NCI-H187 treated with DMSO at 0.1 percent for 48 hours (cell line): ENCODE data around the gene LRRC46.
A peak's percentile ranks its signal among the peaks of the same experiment; 100 is the strongest.

Source experiments
- DNase-seq: peaks from one replicate; lab custom pipeline; 2025; lab: John Stamatoyannopoulos, UW

Gene LRRC46

DNA sequence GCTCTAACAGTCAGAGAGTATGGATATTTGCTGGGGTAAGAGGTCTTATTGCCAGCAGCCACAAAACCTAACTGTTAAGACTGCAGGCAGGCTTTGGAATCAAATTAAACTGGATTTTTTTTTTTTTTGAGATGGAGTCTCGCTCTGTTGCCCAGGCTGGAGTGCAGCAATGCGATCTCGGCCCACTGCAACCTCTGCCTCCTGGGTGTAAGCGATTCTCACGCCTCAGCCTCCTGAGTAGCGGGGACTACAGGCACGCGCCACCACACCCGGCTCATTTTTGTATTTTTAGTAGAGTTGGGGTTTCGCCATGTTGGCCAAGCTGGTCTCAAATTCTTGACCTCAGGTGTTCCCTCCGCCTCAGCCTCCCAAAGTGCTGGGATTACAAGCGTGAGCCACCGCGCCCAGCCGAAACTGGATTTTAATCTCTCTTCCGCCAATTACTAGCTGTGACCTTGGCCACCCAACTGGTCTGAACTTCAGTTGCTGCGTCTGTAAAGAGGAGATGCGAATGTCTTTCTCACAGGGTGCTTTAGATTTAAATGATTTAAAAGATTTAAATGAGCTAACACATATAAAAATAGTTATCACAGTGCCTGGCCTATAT is 971 bp upstream of the LRRC46 start:
- no peak for DNase-seq

DNA sequence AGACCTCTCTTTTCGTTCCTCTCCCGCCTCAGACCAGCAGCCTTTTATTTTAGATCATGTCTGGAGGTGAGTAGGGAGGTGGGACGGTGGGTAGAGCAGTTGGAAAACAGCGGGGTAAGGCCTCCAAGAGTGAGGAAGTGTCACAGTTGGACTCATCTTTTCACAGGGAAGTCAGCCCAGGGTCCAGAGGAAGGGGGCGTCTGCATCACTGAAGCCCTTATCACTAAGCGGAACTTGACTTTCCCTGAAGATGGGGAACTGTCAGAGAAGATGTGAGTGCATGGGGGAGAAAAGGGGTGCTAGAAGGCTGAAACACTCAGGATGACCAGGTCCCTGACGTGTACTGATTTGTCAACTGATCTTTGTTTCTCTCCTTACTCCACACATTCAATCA is 461 bp downstream of the LRRC46 start:
- no peak for DNase-seq

DNA sequence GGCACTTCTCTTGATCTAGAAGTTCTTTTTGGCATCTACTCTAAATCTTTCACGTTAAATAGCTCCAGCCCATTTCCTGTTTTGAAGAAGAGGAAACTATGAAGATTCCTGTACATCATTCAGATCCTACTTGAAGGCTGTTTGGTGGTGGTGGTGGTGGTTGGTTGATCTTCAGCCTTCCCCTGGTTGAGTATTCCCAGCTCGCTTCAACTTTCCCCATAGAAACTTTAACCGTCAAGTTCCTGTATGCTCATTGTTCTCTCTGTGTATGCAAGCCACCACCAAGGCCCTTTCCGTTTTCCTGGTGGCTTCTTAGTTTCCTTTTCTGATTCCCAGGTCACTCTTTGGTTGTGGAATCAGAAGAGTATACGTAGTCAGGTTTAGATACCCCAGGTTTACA is 3.3 kb downstream of the LRRC46 start:
- no peak for DNase-seq

DNA sequence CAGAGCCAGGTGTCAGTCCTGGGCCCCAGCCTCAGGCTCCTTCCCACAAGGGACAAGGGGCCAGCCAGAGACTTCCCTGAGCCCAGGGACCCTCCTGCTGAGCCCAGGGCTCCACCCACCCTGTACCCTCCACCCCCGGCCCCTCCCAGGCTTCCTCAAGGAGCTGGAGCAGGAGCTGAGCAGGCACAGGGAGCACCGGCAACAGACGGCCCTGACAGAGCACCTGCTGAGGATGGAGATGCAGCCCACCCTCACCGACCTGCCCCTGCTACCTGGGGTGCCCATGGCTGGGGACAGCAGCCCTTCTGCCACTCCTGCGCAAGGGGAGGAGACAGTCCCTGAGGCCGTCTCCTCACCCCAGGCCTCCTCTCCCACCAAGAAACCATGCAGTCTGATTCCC is 5.1 kb downstream of the LRRC46 start:
- no peak for DNase-seq

DNA sequence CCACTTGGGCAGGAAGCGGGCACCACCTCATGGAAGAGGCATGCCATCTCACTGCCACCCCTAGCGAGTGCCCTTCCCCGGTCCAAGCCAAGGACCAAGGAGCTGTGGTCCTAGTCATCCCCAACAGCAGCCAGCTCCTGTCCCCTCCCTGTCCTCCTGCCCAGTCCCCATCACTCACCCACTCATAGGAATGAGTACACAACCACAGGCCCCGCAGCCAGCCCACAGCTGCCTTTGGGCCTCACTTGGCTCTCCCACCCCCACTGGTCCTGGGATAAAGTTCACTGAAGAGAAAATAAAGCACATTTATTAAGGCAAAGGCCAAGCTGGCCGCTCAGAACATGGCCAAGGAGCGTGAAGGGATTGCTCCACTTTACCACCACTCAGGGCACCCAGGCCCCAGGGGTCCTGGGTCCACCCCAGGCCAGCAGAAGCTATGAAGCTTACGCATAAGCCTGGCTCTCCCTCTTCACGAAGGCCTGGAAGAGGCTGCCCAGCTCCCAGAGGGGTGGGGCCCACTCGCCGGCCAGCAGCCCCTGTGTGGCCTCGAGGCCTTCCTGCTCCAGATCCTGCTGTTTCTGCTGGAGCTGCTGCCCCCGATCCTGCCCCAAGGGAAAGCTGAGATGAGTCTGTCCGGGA is 6.0 kb downstream of the LRRC46 start:
- DNase-seq, result no peak

DNA sequence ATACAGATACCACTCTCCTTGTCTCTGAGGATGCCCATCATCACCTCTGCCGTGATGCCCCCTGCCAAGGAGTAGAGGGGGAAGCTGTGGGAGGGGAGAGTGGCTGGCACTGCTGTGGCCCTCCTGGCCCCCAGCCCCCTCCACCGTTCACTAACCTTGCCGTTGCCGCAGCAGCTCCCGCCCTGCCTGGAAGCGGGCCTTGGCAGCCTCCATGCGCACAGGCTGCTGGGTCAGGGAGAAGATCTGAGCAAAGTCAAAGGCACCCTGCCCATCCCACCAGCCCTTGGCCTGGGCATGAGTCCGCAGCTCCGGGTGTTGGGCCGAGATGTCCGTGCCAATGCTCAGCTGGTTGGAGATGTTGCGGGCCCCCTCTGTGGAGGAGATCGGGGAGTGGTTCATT is 7.2 kb downstream of the LRRC46 start:
- DNase-seq, result no peak

DNA sequence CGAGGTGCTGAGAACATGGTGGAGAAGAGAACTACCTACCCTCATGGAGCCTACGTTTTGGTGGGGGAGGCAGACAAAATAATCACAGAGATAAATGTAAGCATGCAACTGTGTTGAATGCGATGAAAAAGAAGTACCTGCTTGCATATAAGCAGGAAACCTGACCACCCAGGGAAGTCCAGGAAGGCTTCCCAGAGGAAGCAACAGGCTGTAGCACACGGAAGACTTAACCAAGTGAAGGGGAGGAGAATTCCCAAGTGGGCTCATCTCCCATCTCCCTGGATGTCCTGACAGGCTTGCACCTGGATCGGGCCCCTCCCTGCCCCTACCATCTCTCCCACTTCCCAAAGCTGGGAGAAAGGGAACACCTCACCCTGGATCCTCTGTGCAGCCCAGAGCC is 7.6 kb downstream of the LRRC46 start:
- no peak for DNase-seq

DNA sequence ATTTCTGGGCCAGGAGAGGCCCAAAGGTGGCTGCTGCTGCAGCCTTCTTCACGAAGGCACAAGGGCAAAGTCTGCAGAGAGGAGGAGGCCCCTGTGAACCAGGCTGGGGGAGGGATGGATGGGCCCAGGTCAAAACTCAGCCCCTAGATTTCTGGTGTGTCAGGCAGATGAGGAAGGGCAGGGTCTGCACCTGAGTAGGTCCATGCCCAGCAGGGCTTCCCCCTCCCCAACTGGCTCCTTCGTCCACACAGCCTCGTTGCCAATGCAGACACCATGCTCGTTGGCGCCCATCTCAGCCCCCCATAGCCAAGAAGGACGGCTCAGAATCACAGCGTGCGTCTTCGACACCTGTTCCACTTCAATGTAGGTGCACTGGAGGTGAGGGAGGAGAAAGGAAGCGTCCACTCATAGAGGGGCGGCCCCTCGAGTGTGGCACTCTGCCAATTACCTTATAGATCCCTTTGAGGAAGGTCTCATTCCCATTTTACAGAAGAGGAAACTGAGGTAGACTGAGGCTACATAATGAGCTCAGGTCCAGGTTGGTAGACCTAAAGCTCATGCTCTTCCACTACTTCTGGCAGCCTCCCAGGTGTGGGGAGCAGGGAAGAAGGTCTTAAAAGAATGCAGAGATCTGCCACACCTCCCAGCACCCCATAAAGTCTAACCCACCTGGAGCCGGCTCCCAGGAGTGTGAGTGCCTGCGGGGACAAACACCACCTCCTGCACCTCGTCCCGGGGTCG is 8.7 kb downstream of the LRRC46 start:
- DNase-seq, result no peak

DNA sequence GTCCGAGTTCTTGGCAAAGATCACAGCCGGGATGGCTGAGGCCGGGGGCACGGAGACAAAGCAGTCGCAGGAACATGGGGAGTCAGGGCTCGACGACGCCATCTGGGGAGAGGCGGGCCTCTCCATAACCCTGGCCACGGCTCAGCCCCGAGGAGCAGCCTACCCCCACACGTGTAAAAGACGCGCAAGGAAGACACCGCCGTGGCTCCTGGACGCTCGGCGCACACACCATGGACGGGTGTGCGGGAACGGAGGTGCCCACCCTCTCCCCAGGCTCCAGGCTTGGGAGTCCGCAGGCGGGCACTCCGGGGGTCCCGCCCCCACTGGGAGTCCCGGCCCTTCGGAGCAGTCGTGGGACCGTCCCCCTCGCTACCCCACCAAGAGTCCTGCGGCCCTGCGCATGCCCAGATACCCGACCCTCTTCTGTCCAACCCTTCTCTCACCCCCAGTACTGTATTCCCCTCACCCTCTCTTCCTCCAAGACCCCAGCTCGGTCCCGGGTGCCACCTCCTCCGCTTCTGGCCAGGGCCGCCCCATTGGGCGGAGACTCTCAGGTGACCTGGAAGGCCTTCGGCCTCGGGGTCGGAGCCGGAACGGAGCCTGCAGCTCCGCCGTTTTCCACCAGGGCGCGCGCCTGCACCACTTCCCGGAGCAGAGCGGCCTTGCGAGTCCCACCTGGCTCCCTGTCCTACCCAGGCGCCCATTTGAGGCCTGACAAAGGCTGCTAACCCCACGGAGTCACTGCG is 9.4 kb downstream of the LRRC46 start, which contains the start of gene SCRN2:
Gene SCRN2 (minus strand): TSS at position 532 of the 746 bp plus-strand sequence. CDS start 430 bp downstream, at position 102.
- no peak for DNase-seq

DNA sequence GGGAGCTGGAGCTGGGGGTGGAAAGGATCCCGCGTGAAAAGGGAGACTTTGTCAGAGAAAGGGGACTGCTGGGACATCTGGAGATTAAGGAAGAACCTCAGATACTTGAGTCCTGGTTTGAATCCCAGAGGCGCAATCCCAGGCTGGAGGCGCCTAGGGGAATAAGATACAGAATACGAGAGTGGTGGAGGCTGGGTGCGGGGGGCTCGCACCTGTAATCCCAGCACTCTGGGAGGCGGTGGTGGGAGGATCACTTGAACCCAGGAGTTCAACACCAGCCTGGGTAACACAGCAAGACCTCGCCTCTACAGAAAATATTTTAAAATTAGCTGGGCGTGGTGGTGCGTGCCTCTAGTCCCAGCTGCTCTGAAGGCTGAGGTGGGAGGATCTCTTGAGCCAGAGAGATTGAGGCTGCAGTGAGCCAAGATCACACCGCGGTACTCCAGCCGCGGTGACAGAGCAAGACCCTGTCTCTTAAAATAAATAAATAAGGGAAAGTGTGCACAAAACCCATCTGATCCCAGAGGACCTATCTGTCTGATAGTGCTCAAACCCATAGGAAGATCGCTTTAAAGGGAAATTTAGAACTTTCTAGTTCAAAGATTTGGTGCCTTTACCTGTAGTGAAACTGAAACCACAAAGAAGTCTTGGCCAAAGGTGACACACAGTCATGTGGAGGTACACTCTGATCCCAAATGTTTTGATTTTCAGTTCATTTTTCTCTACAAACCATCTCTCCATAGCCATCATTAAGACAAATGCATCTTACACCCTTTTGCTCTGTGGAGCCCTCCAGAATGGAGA is 10.2 kb downstream of the LRRC46 start:
- no peak for DNase-seq

DNA sequence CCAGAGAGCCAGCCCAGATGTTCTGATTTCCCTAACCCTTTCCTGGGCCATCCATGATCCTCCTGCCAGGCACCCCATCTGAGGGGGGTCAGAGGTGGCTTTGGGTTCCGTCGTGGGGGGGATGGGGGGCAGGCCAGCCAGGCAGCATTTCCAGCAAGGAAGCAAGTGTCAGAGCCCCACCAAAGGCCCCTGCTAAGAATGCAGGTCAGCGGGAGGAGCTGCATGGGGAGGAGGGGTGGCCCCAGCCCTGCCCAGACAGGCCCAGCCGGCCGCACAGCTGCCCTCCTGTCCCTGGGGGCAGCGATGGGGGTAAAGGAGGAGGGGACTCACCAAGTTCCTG is 11.9 kb downstream of the LRRC46 start:
- no peak for DNase-seq

DNA sequence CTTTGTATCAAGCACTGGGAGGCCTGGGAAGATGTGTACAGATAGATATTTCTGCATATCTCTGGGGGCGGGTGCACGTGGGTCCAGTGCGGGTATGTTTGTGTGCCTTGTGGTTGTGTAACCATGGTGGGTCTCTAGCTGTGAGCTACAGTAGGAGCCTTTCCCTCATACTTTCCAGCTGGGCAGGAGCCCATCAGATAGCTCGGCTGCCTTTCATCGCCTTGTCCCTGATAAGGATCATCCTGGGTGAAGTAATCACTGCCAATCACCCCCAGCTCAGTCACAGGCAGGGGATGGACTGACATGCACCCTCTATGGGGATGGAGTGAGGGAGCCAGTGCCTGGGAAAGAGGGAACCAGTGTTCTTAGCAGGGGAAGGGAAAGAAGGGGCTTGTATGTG is 12.8 kb downstream of the LRRC46 start:
- no peak for DNase-seq

DNA sequence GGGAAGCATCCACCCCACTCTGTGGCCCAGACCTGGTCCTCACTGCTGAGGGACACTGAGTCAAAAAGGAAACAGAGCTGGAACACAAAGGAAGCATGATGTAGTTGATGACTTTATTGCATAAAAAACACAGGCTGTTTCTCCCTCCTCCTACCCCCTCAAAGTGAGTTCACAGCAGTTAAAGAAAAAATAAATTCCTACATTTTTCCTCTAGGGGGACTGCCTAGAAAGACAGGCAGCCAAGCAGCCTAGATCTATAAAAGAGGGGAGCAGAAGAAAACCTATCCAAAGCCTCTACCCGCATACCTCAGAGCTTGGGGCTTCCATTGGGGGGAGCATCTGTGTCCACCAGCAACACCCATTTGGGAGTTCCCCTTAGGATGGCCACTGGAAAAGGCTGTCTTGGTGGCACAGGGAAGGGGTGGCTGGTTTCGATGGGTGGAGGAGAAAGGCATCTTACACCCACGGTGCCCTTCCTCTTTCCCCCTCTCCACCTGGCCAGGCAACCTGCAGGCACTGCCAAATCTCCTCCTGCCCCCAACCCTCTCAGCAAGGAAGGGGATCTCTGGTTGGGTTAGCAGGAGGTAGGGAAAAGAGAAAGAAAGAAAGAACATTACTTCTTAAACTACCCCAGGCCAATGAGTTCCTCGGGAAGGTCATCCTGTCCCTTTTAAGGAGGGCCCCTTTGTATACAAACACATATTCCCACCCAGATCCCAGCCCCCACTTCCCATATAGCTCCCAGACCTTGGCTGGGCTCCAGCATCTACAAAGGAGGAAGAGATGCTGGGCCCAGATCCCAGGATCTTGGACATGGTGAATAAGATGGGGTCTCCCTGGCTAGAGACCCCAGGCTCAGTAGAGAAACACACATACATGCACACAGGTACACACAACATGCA is 13.6 kb downstream of the LRRC46 start:
- DNase-seq, result no peak

DNA sequence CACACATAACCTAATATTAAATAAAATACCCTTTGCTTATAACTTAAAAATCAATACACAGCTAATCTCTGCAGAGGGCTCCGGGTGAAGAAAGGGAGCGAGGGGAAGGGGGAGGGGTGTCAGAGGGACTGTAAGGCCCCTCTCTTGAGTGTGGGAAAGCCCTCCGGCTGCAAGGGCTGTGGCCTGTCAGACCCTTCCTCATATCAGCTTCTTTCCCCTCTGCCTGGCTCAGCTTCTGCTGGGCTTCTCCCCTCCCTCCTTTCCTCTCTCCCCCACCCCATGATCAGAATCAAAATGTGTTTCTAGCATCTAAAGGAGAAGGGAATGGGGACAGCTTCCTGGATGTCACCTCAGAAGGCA is 14.2 kb downstream of the LRRC46 start:
- no peak for DNase-seq

DNA sequence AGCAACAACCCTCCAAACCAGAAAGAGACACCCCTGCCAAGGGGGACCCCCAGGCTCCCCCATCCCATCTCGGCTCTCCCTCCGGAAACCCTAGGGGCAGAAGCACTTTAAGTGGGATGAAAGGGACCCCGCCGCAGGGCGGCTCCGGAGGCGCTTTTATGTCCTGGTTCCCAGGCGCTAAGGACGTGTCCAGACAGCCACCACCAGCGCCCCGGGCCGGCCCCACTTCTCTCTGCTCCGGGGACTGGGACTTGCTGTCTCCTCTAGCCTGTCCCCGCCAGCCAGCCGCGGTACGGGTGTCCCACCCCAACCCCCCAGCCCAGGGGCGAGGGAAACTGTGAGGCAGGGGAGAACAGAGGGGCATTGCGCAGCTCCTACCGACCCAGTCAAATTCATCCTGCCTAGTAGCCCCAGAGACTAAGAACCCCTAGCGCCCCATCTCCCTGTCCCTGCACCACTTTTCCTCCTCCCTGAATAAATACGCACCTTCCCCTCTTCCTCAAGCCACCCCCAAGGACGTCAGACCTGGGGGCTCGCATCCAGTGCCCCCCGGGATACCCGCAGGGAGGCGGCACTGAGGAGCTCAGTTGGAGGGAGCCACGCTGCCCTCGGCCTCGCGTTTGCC is 15.4 kb downstream of the LRRC46 start:
- DNase-seq, result no peak

DNA sequence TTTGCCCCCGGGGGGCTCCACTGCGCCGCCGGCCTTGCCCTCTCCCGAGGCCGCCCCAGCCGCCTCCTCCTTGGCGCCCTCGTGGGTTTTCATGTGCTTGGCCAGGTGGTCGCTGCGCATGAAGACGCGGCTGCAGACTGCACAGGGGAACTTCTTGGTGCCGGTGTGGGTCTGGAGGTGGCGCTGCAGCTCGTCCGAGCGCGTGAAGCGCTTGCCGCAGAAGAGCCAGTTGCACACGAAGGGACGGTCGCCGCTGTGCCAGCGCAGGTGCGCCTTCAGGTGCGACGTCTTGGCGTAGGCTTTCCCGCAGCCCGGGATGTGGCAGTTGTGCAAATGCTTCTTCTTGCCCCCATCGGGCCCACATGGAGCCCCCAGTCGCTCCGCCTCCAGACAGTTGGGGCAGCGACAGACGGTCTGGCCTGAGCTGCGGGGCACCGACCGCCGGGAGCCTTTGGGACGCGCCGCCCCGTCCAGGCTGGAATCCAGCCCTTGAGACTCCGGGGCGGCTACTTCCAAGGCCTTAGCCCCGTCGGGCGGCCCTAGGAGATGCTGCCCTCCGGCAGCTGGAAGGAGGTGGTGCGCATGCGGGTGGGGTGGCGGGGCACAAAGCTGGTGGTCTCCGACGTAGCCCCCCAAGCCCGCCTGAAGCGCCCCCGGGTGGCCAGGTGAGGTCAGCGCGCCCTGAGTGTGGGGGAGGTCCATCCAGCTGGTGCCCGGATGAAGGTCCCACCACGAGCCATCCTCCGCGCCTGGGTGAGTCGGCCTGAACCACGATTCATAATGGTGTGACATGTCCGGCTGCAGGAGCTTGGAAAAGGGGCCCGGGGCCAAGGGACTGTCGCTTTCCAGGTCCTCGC is 16.1 kb downstream of the LRRC46 start:
- no peak for DNase-seq

DNA sequence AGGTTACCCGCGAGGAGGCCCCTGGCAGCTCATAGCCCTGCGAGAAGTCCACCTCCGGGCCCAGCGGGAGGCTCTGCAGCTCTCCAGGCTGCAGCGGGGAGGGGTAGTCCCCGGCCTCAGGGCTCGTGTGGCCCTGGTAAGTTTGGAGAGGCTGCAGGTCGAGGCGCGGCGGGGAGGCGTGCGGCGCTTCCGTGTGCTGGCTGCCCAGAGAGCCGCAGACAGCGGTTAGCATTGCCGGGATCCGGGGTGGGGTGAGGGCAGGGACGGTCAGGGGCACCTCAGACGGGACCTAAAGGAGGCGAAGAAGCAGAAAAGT is 16.7 kb downstream of the LRRC46 start:
- no peak for DNase-seq

DNA sequence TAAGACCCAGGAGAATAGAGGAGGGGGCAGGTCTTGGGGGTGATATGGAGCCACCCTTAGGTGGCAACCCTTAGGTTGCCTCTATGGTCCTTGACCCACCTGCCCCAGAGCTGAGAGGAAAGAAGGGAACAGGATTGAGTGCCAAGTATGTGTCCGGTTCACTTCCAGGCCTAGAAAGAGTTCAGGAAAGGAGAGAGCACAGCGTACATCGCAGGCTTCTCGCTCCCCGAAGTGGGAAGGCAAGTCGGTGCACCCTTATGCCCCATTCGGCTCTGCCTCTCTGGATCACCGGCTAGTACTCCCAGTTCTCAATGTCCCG is 18.9 kb downstream of the LRRC46 start:
- no peak for DNase-seq

DNA sequence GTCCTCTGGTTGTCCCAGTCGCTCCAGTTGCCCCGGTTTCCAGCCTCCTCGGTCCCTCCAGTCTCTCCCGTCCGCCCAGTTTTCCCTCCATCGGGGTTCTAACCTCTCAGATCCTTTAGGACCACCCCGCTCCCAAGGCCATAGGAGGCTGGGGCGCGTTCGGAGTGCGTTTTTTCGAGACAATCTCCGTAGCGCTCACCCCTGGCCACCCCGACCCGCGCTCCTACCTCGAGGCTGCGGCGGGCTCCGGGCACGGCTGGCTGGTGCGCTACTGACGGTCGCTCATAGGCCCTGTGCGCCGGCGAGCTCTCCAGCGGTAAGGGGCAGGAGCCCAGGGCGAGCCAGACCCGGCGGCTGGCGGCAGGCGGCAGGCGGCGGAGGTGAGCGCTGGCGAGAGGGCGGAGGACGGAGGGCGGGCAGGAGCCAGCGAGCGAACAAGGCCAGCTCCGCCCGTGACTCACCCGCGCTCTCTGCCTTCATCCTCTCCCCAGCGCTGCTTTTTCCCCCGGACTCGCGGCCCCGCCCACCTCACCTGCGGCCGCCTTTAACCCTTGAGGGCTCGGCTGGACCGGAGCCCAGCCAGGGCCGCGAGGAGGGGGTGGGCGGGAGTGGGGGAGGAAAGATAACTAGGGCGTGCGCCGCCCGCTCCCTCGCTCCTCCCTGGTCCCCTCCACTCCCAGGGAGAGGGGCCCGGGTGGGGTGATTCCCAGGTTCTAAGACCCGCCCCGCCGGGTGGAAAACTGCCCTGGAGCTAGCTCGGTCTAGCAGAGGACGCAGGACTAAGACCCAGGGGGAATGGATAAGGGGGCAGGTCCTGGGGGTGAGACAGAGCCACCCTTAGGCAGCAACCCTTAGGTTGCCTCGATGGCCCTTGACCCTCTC is 19.5 kb downstream of the LRRC46 start, which contains the start of gene SP6:
Gene SP6 (minus strand): TSS at position 472 of the 882 bp plus-strand sequence. CDS start 2,734 bp downstream, outside the sequence.
- DNase-seq, result peak; percentile 29
